Activated naive CD4-positive, alpha-beta T cell treated with anti-CD3 and anti-CD28 coated beads for 36 hours (primary cell): ENCODE data around the gene SERPINB10. TPM values are rescaled to one million over a fixed set of nuclear protein-coding genes. Genes with fewer than 3 reads are reported as not detected.

ENCODE experiments used
- CTCF ChIA-PET: fragments of 350-600 bp; sonication (Branson Sonifier 250); formaldehyde crosslinking; loops from one replicate; lab custom pipeline; 2021; ENCODE audit warnings: antibody characterized with exemption; lab: Charles Lee
- DNase-seq: peaks from one replicate; pipeline ENCODE4 v3.0.0-alpha.2; 2020
- H3K27ac Mint-ChIP-seq: one replicate; pipeline ENCODE4 v1.8.0; 2021; ENCODE audit warnings: mild to moderate bottlenecking, mixed read lengths
- H3K27me3 Mint-ChIP-seq: one replicate; pipeline ENCODE4 v1.8.0; 2021; ENCODE audit warnings: low read depth, mixed read lengths
- H3K36me3 Mint-ChIP-seq: one replicate; pipeline ENCODE4 v1.8.0; 2021; ENCODE audit warnings: low read depth, mixed read lengths
- H3K4me1 Mint-ChIP-seq: one replicate; pipeline ENCODE4 v1.8.0; 2021; ENCODE audit warnings: low read depth, mixed read lengths
- H3K4me3 Mint-ChIP-seq: one replicate; pipeline ENCODE4 v1.8.0; 2021; ENCODE audit warnings: mild to moderate bottlenecking, moderate library complexity, mixed read lengths
- H3K9me3 Mint-ChIP-seq: one replicate; pipeline ENCODE4 v1.8.0; 2021; ENCODE audit warnings: mixed read lengths
- intact Hi-C: fragments of 100-400 bp; cut with micrococcal nuclease; formaldehyde crosslinking; loops from one replicate; pipeline ENCODE4 v1.15.1; 2023
- total RNA-seq, 2 experiments: library from RNA; stranded (reverse); gene quantifications; one replicate each; pipeline ENCODE4 v1.2.3, GENCODE V29; 2021

SERPINB10 gene
- total RNA-seq, 2 experiments from 2014 or later = not detected

DNA sequence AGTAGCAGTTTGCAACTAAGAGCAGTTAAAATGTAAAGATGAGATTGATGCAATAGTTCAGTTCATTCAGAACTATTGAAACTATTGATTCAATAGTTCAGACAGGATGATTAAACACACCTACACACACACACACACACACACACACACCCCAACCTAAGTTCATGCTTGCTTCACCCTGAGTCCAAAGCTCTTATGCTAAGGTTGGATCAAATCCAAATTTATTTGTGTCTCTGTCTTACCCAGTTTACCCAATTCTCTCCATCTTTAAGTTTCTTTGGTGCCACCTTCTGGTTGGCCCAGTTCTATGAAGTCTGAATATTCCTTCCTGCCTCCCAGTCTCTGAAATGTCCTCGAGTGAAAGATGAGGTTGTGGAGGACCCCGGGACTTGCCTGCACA is 67.2 kb downstream of the SERPINB10 start:
- Mint-ChIP-seq H3K27me3 (no peaks in the 10 kb centered on the region), H3K27ac (no peak overlapping the region), H3K36me3 (no peaks in the 10 kb centered on the region), H3K9me3 (no peaks in the 10 kb centered on the region), H3K4me1 (peaks cover 27% of the 10 kb centered on the region), H3K4me3 (no peak overlapping the region)
- peak; percentile 67 for DNase-seq
- CTCF ChIA-PET = interaction anchor here (1.2 to 4.4 kb wide), 7 partner anchors 10 to 456 kb away, joined by 3 to 55 read pairs (median 11); no protein-coding TSS in a partner anchor
- intact Hi-C loops = loop anchor here (1.0 to 10.0 kb wide), 8 partner anchors 12 to 1790 kb away; partner anchors contain the start of genes PIGN and RELCH

DNA sequence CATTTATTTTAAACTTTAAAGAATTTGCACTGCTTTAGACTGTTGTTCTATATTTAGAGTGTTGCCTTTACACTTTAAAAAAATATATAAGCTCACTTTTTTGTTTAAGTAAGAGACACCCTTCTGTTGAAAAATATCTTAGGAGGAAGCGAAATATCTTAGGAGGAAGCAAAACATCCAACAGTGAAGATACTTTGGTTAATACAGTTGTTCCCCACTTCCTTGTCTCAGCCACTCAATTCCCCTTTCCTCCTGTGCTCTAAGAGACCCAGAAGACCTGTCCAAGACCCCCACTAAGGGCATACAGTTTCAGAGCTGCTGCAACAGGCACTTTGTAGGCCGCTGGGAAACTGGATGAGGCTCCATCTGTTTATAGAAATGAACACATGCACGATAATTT is 67.9 kb downstream of the SERPINB10 start:
- no peak for DNase-seq
- Mint-ChIP-seq H3K27ac (no peak overlapping the region), H3K4me3 (no peak overlapping the region), H3K4me1 (peaks cover 29% of the 10 kb centered on the region), H3K27me3 (no peaks in the 10 kb centered on the region), H3K36me3 (no peaks in the 10 kb centered on the region), H3K9me3 (no peaks in the 10 kb centered on the region)
- CTCF ChIA-PET = interaction anchor here (1.2 to 4.4 kb wide), 7 partner anchors 9 to 457 kb away, joined by 3 to 55 read pairs (median 11); no protein-coding TSS in a partner anchor
- intact Hi-C loops = loop anchor here (1.0 to 10.0 kb wide), 7 partner anchors 12 to 1791 kb away; partner anchors contain the start of genes PIGN and RELCH

DNA sequence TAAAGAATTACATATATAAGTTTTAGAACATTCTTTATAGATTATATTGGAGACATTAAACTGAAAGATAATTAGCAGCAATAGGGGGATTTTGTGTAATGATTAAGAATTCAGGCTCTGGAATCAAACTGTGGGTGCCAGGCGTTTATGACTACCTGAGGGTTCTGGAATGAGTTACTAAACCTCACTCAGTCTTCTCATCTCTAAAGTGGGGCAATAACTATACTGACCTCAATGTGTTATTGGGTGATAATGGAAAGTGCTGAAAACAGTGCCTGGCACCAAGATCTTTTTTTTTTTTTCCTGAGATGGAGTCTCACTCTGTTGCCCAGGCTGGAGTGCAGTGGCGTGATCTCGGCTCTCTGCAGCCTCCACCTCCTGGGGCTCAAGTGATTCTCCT is 69.3 kb downstream of the SERPINB10 start:
- no peaks in the 10 kb centered on the region for H3K27me3 Mint-ChIP-seq
- no peaks in the 10 kb centered on the region for H3K9me3 Mint-ChIP-seq
- DNase-seq = no peak
- H3K27ac Mint-ChIP-seq = no peak overlapping the region
- CTCF ChIA-PET = interaction anchor here (0.7 to 4.4 kb wide), 4 partner anchors 14 to 736 kb away, joined by 3 to 17 read pairs (median 4); no protein-coding TSS in a partner anchor
- peaks cover 18% of the 10 kb centered on the region for H3K4me1 Mint-ChIP-seq
- intact Hi-C loops = loop anchor here (10.0 kb wide), 1 partner anchor 1792 kb away; the partner anchor contains the start of genes PIGN and RELCH
- no peak overlapping the region for H3K4me3 Mint-ChIP-seq
- peaks cover 9% of the 10 kb centered on the region for H3K36me3 Mint-ChIP-seq

DNA sequence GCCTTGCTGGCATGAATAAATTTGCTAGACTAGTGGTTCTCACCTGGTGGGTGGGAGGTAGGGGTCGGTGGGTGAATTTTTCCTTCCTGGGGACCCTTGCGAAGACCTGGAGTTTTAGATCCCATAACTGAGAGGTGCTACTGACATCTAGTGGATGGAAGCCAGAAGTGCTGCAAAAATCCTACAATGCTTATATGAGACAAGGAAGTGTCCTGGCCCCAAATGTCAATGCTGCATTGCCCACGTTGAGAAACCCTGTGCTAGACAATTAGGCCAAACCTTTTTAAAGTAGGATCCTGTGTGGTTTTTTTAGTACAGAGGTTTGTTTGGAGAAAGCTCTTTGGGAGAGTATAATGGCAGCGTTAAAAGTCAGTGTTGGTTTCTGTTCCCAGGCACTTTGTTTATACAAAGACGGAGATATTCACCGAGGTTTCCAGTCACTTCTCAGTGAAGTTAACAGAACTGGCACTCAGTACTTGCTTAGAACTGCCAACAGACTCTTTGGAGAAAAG is 71.7 kb downstream of the SERPINB10 start:
- no peak overlapping the region for H3K27ac Mint-ChIP-seq
- no peaks in the 10 kb centered on the region for H3K27me3 Mint-ChIP-seq
- intact Hi-C loops = loop anchor here (1.0 to 10.0 kb wide), 7 partner anchors 16 to 1795 kb away; partner anchors contain the start of genes PIGN and RELCH
- CTCF ChIA-PET = interaction anchor here (0.7 to 1.7 kb wide), 2 partner anchors 14 to 17 kb away, joined by 3 to 10 read pairs; no protein-coding TSS in a partner anchor
- DNase-seq = peak; percentile 58
- no peak overlapping the region for H3K4me3 Mint-ChIP-seq
- peaks cover 16% of the 10 kb centered on the region for H3K4me1 Mint-ChIP-seq
- no peaks in the 10 kb centered on the region for H3K9me3 Mint-ChIP-seq
- H3K36me3 Mint-ChIP-seq = peaks cover 16% of the 10 kb centered on the region

DNA sequence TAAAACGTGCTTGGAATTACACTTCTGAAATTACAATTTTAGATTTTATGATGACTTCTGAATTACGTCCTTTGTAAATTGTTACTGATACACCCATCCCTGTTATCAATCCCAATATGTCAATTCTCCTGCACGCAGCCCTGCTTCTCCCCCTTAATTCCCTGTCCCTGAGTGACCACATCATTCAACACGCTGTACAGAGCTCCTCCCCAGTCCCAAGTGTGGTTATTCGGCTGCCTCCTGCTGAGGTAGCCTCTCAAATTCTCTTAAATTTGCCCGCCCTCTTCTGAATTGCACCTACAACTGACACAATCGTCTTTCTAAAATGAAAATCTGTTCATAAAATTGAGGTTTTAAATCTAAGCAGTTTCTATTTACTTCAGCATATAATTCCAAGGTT is 72.3 kb downstream of the SERPINB10 start:
- no peaks in the 10 kb centered on the region for H3K27me3 Mint-ChIP-seq
- intact Hi-C loops = no loop called here
- no peaks in the 10 kb centered on the region for H3K9me3 Mint-ChIP-seq
- H3K27ac Mint-ChIP-seq = no peak overlapping the region
- H3K36me3 Mint-ChIP-seq = peaks cover 18% of the 10 kb centered on the region
- CTCF ChIA-PET = interaction anchor here (0.7 to 1.7 kb wide), 2 partner anchors 15 to 17 kb away, joined by 3 to 10 read pairs; no protein-coding TSS in a partner anchor
- no peak for DNase-seq
- H3K4me3 Mint-ChIP-seq = no peak overlapping the region
- H3K4me1 Mint-ChIP-seq = peaks cover 11% of the 10 kb centered on the region

GRCh38 chr18:63980896-63981460 is 73.2 kb downstream of the SERPINB10 start:
- no peaks in the 10 kb centered on the region for H3K9me3 Mint-ChIP-seq
- H3K4me3 Mint-ChIP-seq = no peak overlapping the region
- no peak for DNase-seq
- intact Hi-C loops = no loop called here
- no peaks in the 10 kb centered on the region for H3K27me3 Mint-ChIP-seq
- H3K27ac Mint-ChIP-seq = no peak overlapping the region
- H3K4me1 Mint-ChIP-seq = peaks cover 9% of the 10 kb centered on the region
- CTCF ChIA-PET = interaction anchor here (1.7 kb wide), 1 partner anchor 18 kb away, joined by 10 read pairs; no protein-coding TSS in a partner anchor
- peaks cover 21% of the 10 kb centered on the region for H3K36me3 Mint-ChIP-seq

DNA sequence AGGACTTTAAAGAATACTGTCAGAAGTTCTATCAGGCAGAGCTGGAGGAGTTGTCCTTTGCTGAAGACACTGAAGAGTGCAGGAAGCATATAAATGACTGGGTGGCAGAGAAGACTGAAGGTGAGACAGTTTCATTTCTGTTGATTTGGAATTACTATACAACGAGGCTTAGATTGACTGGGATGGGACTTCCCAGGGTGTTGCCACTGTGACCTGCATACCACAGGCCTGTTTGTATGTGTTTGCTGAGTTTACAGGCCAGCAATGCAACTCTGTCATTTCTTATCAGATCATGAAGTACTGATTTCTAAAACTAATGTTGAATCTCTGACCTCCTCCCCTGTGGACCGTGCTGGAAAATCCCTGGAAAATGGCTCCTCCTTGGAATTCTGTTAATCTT is 74.0 kb downstream of the SERPINB10 start:
- Mint-ChIP-seq H3K4me1 (peaks cover 9% of the 10 kb centered on the region), H3K9me3 (no peaks in the 10 kb centered on the region), H3K4me3 (no peak overlapping the region), H3K36me3 (peaks cover 21% of the 10 kb centered on the region), H3K27ac (no peak overlapping the region), H3K27me3 (no peaks in the 10 kb centered on the region)
- DNase-seq = no peak
- intact Hi-C loops = no loop called here
- CTCF ChIA-PET = interaction anchor here (1.8 kb wide), 1 partner anchor 18 kb away, joined by 5 read pairs; no protein-coding TSS in a partner anchor

- no peak for DNase-seq
- no peaks in the 10 kb centered on the region for H3K27me3 Mint-ChIP-seq
- no peak overlapping the region for H3K27ac Mint-ChIP-seq
- peaks cover 9% of the 10 kb centered on the region for H3K4me1 Mint-ChIP-seq
- H3K9me3 Mint-ChIP-seq = no peaks in the 10 kb centered on the region
- CTCF ChIA-PET = interaction anchor here (1.8 kb wide), 1 partner anchor 18 kb away, joined by 5 read pairs; no protein-coding TSS in a partner anchor
- no peak overlapping the region for H3K4me3 Mint-ChIP-seq
- intact Hi-C loops = no loop called here
- peaks cover 21% of the 10 kb centered on the region for H3K36me3 Mint-ChIP-seq
These were observed 74.6 kb downstream of the SERPINB10 start for GRCh38 chr18:63982361-63982760.

Other genes starting within 250 kb of the SERPINB10 start
- gene SERPINB3, start 246.1 kb upstream of the SERPINB10 start, total RNA-seq = not detected
- gene SERPINB11, start 205.0 kb upstream of the SERPINB10 start, total RNA-seq = not detected
- not detected for gene SERPINB7, start 132.5 kb upstream of the SERPINB10 start, total RNA-seq
- not detected for gene SERPINB2, start 20.3 kb upstream of the SERPINB10 start, total RNA-seq
- gene HMSD, start 41.3 kb downstream of the SERPINB10 start, total RNA-seq = 10 to 100 TPM; 25.0 to 31.7 TPM
- gene SERPINB8, start 62.1 kb downstream of the SERPINB10 start, total RNA-seq = 10 to 100 TPM; 10.5 to 11.7 TPM
- gene LINC00305, start 241.1 kb downstream of the SERPINB10 start, total RNA-seq = not detected